NCI-H1417 treated with DMSO at 0.1 percent for 48 hours (cell line): ENCODE measurements around the gene POFUT2.

Experiments used
- DNase-seq: peaks from one replicate; lab custom pipeline; 2025; lab: John Stamatoyannopoulos, UW

POFUT2 gene

GRCh38 chr21:45248893-45249381, 38.8 kb downstream of the POFUT2 start:
- DNase-seq, result no peak

GRCh38 chr21:45248301-45248892, 39.3 kb downstream of the POFUT2 start:
- DNase-seq, result no peak

- no peak for DNase-seq
These were observed 41.0 kb downstream of the POFUT2 start for GRCh38 chr21:45246386-45247320.

- no peak for DNase-seq
These were observed 42.8 kb downstream of the POFUT2 start for GRCh38 chr21:45244799-45245340.

GRCh38 chr21:45243603-45244002, 44.1 kb downstream of the POFUT2 start:
- no peak for DNase-seq

- DNase-seq, result no peak
These were observed 46.3 kb downstream of the POFUT2 start for GRCh38 chr21:45241357-45241756.

GRCh38 chr21:45237401-45237800, 50.3 kb downstream of the POFUT2 start:
- no peak for DNase-seq

GRCh38 chr21:45236481-45236880, 51.2 kb downstream of the POFUT2 start:
- no peak for DNase-seq

GRCh38 chr21:45235488-45235887, 52.2 kb downstream of the POFUT2 start:
- no peak for DNase-seq

GRCh38 chr21:45234965-45235364, 52.7 kb downstream of the POFUT2 start:
- no peak for DNase-seq

- DNase-seq, result no peak
These were observed 53.6 kb downstream of the POFUT2 start for GRCh38 chr21:45234127-45234526.

GRCh38 chr21:45231705-45232104, 56.0 kb downstream of the POFUT2 start:
- DNase-seq, result no peak

GRCh38 chr21:45228656-45229240, 58.9 kb downstream of the POFUT2 start:
- DNase-seq, result no peak

- DNase-seq, result no peak
These were observed 59.5 kb downstream of the POFUT2 start for GRCh38 chr21:45228171-45228641.

GRCh38 chr21:45227735-45228134, 60.0 kb downstream of the POFUT2 start:
- no peak for DNase-seq

GRCh38 chr21:45226540-45227326, 61.0 kb downstream of the POFUT2 start:
- DNase-seq, result no peak

- DNase-seq, result no peak
These were observed 61.9 kb downstream of the POFUT2 start for GRCh38 chr21:45225741-45226327.

GRCh38 chr21:45225041-45225740, 62.5 kb downstream of the POFUT2 start:
- DNase-seq, result no peak

- no peak for DNase-seq
These were observed 63.3 kb downstream of the POFUT2 start for GRCh38 chr21:45224189-45224938.
